ENCODE data around the gene EPS8L1.
A peak's percentile ranks its signal among the peaks of the same experiment; 100 is the strongest.
"Not testable (repeated sequence)": the region's sequence is repeated elsewhere in the genome, so short reads cannot be mapped to it uniquely, and the experiment has no call there.

EPS8L1 gene

DNA sequence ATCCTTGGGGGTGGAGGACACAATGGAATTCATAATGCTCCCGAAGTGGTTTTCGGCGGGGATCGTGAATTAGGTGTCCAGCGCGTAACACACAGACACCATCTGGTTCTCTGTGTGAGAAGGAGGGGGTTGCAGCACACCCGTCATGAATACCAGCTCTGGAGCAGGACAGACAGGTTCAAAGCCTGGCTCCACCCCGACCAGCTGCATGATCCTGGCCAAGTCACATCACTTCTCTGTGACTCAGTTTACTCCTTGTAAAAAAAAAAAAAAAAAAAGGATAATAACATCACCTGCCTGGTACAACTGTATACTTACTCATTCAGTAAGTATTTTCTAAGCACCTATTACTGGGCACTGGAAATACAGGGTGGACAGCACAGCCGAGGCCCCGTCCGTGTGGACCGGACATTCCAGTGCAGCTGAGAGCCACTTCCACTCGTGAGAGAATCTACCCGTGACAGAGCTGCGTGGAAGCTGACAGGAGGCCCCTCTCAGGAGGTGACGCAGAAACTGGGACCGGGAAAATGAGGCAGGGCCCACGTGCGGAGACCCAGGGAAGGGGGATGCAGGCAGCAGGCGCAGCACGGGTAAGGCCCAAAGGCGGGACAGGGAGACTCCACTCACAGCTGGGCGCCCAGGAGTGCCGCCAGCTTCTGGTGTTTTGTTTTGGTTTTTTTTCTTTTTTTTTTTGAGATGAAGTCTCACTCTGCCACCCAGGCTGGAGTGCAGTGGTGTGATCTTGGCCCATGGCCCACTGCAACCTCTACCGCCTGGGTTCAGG is 24.7 kb upstream of the EPS8L1 start:
- no peak for DNase-seq

DNA sequence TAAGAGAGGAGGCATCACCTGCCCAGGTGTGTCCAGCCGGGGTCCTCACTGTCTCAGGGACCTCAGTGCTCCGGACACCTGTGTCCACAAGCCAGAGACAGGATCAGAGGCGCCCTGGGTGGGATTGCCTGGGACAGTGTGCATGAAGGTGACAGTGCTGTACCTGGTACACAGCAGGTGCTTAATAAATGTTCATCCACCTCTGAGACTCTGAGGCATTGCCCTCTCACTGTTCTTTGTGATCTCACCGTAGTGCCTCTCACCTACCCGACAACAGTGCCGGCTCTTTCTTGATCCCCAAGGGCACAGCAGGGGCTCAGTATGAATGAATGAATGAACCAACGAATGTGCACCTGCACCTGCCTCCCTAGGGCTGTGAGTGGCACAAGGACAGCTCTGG is 21.9 kb upstream of the EPS8L1 start:
- DNase-seq = no peak

DNA sequence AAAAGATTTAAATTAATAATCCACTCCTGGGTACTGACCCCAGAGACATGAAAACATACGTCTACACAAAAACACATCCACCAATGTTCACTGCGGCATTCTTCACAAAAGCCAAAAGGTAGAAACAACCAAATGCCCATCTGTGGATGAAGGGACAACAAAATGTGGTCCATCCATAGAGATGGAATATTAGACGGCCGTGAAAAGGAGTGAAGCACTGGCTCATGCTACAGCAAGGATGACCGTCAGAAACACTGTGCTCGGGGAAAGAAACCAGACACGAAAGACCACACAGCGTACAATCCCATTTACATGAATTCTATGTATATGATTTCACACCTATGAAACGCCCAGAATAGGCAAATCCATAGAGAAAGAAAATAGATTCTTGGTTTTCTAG is 18.8 kb upstream of the EPS8L1 start:
- DNase-seq = no peak

DNA sequence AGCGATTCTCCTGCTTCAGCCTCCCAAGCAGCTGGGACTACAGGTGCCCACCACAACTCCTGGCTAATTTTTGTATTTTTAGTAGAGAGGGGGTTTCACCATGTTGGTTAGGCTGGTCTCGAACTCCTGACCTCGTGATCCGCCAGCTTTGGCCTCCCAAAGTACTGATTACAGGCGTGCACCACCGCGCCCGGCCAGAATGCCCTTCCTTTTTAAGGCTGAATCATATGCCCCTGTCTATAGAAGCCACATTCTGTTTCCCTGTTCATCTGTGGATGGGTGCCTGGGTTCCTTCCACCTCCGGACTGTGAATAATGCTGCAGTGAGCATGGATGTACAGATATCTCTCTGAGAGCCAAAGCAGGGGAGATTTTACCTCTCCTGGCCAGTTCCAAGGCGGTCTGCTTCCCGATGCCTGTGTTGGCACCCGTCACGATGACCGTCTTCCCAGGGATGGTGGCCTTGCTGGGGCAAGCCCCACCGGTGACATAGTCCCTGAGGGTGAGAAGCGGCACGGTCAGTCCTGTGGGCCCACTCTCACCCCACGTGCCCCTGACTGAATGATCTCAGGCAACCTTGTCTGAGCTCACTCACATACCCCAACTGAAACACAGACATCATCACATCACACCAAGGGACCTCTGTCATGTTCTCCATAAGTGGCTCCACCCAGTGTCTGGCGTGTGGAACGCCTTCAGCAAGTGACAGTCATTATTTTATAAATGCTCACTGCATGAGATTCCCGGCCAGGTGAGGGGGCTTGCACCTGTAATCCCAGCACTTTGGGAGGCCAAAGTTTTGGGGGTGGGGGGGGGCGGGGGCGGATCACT is 16.7 kb upstream of the EPS8L1 start:
- DNase-seq = no peak

DNA sequence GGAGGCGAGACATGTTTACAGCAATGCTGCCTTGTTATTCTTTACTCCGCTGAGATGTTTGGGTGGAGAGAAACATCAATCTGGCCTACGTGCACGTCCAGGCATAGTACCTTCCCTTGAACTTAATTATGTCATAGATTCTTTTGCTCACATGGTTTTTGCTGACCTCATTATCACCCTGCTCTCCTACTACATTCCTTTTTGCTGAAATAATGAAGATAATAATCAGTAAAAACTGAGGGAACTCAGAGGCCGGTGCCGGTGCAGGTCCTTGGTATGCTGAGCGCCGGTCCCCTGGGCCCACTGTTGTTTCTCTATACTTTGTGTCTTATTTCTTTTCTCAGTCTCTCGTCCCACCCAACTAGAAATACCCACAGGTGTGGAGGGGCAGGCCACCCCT is 15.4 kb upstream of the EPS8L1 start:
- DNase-seq = not testable (repeated sequence)

DNA sequence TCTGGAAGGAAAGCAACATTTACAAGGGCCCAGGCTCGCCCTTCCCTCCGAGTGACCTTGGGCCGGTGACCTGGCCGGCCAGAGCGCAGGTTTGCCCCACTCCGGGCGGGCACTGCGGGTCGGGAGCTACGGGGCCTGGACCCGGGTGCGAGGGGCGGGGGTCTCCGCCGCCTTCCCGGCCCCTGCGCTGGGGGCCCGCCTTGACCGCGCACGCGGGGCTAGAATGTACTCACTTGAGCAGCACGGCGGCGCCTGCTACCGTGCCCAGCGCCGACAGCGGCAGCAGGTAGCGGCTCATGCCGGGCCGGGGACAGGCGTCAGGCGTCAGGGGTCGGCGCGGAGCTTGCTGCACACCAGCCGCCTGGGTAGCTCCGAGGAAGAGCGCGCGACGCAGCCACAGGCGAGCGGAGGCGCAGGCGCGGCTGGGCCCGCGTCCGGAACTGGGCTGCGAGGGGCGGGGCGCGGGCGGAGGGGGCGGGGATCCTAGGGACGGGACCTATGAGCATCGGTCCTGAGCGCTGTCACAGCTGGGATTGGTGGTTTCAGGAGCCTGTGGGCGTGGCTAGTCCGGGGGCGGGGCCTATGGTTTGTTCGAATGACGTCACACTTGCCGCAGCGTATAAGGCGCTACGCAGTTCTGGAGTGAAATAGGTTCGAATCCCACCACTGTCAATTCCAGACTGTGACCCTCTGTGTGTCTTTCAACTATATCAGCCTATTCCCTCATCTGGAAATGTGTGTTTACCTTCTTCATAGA is 12.8 kb upstream of the EPS8L1 start, which contains the start of gene RDH13:
Gene RDH13, minus strand, starts transcription at position 414 of the 757 bp plus-strand sequence. Its CDS starts 116 bp downstream, at position 298.
- DNase-seq = peak; percentile 93 to 99

DNA sequence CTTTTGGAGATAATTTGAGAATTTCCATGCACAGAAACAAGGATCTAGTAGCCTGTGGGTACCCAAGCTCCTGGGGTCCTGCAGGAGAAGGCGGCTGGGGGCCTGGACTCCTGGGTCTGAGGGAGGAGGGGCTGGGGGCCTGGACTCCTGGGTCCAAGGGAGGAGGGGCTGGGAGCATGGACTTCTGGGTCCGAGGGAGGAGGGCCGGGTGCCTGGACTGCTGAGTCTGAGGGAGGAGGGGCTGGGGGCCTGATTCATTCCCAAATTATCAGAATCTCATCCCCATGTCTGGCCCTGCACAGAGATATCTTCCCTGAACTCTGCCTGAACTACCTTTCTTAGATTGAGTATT is 12.2 kb upstream of the EPS8L1 start:
- DNase-seq = no peak

DNA sequence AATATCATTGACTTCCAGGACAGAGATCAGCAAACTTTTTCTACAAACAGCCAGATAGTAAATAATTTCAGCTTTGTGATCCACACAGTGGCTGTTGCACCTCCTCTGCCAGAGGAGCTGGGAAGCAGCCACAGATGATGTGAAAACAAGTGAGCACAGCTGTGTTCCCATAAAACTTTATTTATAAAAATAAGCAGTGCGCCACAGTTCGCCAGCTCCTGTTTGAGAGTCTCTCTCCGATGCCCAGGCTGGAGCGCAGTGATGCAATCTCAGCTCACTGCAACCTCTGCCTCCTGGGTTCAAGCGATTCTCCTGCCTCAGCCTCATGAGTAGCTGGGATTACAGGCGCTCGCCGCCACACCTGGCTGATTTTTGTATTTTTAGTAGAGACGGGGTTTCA is 10.2 kb upstream of the EPS8L1 start:
- DNase-seq = not testable (repeated sequence)

DNA sequence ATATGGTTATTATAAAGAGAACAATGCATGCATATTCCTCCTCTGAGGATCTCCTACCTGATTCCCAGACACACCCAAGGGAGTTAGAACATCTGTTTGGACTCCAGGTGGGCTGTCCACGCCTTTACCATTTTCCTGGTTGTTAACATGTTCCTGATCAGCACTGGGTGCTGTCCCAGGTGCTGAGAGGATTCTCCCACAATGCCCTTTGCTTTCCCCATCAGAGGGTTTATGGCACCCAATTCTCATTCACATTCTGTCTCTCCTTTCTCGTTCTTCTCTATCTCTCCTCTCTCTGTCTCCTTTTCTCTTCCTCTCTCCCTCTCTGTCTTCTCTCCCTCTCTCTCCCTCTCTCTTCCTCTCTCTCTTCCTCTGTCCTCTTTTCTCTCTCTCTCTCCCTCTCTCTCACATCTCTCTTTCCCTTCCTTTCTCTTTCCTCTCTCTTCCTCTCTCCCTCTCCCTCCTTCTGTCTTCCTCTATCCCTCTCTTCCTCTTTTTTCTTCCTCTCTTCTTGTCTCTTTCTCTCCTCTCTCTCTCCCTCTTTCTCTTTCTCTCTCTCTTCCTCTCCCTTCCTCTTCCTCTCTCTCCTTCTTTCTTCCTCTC is 9.5 kb upstream of the EPS8L1 start:
- DNase-seq = no peak

DNA sequence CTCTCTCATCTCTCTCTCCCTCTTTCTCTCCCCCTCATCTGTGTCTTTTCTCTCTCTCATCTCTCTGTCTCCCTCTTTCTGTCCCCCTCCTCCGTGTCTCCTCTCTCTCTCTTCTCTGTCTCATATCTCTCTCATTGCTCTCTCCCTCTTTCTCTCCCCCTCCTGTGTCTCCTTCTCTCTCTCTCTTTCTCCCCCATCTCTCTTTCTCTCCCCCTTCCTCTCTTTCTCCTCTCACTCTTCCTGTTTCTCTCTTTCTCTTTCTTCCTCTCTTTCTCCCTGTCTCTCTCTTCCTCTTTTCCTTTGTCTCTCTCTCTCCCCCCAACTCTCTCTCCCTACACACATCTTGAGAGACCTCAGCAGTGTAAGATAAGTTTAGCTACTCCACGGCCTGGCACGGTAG is 7.8 kb upstream of the EPS8L1 start:
- no peak for DNase-seq

DNA sequence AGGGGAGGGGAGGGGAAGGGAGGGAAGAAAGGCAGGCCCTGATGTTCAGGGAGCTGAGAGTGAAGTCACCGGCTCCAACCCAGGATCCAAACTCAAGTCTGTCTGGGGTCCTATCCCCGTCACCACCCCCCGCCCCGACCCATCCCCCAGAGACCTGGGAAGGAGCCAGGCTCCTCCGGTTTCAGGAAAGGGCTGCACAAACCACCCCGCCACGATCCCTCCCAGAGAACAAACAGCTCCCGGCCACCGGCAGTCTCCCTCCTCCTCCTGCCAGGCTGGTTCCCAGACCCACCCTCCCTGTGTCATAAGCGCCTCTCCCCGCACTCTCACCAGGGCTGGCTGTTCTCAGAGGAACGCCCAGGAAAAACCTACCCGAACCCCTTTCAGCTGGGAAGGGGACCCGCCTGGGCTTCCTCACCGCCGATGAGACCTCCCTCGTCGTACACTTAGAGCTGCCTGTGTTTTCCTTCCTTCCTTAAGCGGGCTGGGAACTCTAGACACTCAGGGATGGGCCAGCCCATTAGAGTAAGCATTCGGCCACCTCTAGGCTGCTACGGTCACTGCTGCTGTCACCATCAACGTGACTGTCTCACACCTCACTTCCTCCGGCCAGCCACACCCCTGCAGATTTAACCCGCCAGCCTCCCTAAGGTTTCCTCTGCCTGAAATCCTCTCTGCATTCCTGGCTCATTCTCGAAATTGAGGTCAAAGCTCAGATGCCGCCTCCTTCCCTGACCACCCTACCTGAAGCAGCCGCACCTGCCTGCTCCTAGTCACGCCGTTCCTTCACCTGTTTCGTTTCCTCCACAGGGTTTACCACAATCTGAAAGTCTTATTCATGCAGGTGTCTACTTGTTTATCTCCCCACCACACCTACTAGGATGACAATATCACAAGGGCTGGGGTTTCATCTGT is 6.5 kb upstream of the EPS8L1 start:
- DNase-seq = peak; percentile 55 to 79

DNA sequence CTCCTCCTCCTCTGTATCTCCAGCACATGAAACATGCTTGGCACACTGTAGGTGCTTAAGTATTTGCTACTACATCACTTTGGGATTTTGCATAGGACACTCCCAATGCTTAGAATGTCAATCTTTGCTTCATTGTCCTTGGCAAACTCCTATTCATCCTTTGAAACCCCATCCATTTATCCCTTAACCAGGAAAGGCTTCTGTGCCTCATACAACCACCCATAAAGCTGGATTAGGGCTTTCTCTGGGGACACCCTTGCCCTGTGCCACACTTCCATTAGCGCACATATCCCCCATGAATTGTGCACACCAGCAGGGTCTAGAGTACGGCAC is 5.8 kb upstream of the EPS8L1 start:
- no peak for DNase-seq

DNA sequence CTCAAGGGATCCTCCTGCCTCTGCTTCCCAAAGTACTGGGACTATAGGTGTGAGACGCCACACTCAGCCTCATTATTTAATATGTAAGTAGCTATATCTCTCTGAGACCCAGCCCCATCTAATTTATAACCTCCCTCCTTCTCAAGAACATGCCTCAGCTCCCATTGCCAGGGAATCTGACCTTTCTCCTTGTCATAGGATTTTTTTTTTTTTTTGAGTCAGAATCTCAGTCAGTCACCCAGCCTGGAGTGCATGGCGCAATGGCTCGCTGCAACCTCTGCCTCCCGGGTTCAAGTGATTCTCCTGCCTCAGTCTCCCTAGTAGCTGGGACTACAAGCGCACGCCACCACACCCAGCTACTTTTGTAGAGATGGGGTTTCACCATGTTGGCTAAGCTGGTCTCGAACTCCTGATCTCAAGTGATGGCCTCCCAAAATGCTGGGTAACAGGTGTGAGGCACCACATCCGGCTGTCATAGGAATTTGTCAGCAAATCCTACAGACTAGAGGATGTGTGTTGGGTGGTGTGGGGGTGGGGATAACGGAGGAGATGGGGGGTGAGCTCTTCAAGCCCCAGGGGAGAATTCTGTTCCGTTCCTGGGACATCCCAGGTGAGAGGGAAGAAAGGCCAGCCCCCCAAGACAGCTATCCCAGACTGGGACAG is 5.1 kb upstream of the EPS8L1 start:
- DNase-seq = no peak

DNA sequence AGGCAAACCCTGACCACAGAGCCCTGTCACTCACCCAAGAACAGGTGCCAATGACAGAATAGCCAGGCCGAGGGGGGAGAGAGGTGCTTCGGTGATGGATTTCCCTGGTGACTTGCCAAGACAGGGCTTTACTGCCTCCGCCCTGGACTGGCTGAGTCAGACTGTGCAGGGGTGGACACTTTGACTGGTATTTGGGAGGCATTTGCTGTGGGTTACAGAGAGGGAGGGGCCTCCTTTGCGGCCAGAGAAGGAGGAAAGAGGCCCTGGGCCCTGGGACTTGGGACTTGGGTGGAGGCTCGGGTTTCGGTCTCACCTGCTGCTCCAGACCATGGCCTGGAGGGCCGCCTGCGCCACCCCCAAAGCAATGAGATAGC is 4.6 kb upstream of the EPS8L1 start:
- no peak for DNase-seq

DNA sequence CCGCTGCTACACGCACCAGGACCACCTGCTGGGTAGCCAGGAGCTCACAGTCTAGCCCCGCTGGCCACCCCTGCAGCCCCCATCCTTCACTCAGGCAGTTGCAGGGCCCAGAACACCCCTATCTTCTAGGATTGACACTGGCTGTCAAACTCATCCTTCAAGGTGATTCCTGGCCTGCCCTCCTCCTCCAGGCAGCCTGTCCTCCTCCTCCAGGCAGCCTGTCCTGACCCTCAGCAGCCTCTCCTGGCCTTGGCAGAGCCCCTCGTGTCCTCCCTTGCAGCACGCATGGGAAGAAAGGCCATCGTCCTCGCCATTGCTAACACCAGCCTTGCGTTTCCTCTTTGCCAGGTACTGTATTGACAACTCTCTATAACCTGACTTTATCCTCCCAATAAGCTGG is 3.8 kb upstream of the EPS8L1 start:
- no peak for DNase-seq

DNA sequence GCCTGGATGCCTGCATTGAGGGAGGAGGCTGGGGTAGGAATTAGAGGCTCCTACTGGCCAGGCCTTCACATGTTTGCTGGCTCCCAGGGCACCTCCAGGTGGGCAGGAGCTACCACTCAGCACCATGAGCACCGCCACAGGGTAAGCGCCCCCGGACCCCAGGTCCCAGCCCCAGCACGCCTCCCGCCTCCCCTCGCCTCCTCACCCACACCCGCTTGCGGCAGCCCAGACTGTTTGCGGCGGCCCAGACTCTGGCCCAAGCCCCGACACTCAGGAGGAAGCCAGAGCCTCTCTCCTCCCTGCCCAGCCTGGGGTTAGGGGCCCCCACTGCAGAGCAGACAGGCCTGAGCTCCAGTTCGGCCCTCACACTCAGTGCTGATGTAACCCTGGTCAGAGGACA is 652 bp downstream of the EPS8L1 start:
- DNase-seq = no peak

DNA sequence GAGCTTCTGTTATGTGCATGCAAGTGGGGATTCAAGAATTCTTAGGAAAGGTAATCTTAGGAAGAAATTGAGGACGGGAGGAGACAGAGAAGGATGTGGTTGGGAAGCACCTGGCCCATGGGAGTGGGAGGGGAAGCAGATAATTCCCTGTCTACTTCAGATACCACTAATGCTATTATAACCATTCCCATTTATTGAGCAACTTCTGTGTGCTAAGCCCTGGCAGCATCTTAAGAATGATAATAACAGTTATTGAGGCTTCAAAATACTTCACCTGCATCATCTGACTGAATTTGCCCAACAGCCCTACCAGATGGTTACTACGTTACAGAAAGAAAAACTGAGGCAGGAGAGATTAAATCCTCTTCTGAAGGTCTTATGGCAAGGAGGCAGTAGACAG is 1.4 kb downstream of the EPS8L1 start:
- no peak for DNase-seq

DNA sequence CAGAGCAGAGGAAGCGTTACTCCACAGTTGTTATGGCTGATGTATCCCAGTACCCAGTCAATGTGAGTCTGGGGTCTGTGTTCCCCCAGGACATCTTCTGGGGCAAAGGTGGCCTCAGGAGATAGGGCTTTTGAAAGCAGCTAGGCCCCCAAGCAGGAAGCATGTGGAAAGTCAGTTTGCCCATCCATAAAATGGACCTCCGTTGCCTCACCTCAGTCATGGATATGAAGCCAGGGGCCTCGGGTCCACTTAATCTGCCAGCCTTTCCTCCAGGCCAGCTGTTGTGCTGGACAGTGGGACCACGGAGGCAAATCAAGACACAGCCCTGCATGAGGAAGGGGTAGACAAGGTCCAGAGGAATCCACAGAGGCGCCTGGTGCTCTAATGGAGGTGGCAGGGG is 3.3 kb downstream of the EPS8L1 start:
- DNase-seq = no peak

DNA sequence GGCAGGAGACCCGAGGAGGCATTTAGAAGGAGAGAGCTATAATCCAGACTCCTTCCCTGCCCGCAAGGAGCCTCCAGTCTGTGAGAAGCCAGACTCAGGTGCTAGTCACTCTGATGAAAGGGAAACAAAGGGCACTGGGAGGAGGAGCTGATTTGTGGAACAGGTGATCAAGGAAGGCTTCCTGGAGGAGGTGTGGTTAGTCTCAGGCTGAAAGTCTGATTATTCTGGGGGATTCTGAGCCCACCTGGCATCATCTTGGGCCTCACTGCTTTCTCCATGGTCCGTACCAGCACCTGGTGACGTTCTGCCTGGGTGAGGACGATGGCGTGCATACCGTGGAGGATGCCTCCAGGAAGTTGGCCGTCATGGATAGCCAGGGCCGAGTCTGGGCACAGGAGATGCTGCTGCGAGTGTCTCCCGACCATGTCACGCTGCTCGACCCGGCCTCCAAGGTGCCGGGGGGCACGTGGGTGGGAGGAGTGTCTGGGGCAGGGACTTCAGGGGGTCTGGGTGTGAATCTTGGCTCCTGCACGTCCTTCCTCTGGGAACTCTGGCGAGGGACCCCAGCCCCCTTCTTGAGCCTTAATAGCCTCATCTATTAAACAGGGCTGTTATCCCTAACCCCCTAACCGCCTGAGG is 3.9 kb downstream of the EPS8L1 start:
- DNase-seq = no peak

DNA sequence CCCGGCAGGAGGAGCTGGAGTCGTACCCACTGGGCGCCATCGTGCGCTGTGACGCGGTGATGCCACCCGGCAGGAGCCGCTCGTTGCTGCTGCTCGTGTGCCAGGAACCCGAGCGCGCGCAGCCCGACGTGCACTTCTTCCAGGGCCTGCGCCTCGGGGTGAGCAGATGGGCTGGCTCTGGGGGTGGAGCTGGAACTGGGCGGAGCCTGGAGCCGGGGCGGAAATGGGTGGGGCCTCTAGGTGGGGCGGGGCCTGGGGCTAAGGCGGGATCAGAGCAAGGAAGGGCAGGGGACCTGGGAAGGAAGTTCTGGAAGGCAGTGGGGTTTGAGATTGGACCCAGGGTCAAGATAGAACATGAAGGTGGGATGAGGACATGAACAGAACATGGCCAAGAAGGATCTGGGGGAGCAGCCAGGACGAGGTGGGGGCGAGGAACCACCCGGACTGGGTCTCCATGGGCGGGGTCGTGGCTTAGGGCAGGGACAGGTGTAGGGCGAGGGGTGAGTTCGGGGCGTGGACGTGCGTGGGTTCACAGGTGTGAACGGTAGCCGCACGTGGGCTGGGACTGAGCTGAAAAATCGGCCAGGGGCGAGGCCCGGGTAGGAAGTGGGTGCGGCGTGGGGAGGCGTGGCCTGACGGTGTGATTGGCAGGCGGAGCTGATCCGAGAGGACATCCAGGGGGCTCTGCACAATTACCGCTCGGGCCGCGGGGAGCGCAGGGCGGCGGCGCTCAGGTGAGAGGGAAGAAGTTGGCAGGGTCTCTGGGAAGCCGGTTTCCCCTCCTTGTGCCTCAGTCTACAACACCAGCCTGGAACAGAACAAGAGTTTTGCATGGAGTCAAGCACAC is 4.7 kb downstream of the EPS8L1 start:
- peak; percentile 71 to 95 for DNase-seq
